Measurements from ENCODE around the gene CDK5. TPM values are rescaled to one million over a fixed set of nuclear protein-coding genes. Genes with fewer than 3 reads are reported as not detected.
A peak's percentile ranks its signal among the peaks of the same experiment; 100 is the strongest.

CDK5 gene
- total and polyA plus RNA-seq, 9 of the 15 experiments (the other 6 are each of a cell fraction or from before 2014, with no cell fraction given) = 3.2 to 38.0 (median 27.5) TPM

DNA sequence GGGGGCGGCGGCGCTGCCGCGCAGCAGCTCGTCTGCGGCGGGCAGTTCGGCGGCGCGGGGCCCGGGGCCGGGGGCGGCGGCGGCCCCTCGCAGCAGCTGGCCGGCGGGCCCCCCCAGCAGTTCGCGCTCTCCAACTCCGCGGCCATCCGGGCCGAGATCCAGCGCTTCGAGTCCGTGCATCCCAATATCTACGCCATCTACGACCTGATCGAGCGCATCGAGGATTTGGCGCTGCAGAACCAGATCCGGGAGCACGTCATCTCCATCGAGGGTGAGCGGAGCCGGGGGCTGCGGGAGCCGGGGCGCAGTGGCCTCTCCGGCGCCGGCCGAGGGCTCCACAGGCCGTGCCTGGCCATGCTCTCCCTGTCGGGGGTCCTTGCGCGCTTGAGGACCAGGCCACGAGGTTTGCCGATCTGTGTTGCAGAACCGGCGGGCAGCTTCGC, 29.1 kb upstream of the CDK5 start (continued):
- TF ChIP-seq, protein P1, sequence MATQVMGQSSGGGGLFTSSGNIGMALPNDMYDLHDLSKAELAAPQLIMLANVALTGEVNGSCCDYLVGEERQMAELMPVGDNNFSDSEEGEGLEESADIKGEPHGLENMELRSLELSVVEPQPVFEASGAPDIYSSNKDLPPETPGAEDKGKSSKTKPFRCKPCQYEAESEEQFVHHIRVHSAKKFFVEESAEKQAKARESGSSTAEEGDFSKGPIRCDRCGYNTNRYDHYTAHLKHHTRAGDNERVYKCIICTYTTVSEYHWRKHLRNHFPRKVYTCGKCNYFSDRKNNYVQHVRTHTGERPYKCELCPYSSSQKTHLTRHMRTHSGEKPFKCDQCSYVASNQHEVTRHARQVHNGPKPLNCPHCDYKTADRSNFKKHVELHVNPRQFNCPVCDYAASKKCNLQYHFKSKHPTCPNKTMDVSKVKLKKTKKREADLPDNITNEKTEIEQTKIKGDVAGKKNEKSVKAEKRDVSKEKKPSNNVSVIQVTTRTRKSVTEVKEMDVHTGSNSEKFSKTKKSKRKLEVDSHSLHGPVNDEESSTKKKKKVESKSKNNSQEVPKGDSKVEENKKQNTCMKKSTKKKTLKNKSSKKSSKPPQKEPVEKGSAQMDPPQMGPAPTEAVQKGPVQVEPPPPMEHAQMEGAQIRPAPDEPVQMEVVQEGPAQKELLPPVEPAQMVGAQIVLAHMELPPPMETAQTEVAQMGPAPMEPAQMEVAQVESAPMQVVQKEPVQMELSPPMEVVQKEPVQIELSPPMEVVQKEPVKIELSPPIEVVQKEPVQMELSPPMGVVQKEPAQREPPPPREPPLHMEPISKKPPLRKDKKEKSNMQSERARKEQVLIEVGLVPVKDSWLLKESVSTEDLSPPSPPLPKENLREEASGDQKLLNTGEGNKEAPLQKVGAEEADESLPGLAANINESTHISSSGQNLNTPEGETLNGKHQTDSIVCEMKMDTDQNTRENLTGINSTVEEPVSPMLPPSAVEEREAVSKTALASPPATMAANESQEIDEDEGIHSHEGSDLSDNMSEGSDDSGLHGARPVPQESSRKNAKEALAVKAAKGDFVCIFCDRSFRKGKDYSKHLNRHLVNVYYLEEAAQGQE (IDR thresholded peaks at IDR 0.05; ENCODE audit: borderline replicate concordance) = no peak
- TF ChIP-seq, protein P1 (CRISPR knock-in tag; IDR thresholded peaks at IDR 0.05; ENCODE audit: low read depth) = peak; percentile 4; the same call in 1 of the 2 replicates
- peak; percentile 72 for TF ChIP-seq FIP1L1 (IDR thresholded peaks at IDR 0.05; ENCODE audit: low read depth, low read length, poor library complexity, severe bottlenecking)
- TF ChIP-seq POLR3A (IDR thresholded peaks at IDR 0.05; ENCODE audit: borderline replicate concordance, extremely low read depth, insufficient read depth, insufficient read length) = no peak
- no peak for TF ChIP-seq ZKSCAN3 (CRISPR knock-in tag; IDR thresholded peaks at IDR 0.05)
- TF ChIP-seq PTBP1 (IDR thresholded peaks at IDR 0.05; ENCODE audit: low read depth, low read length) = 0 out of 2 replicates have a peak, but pooled peaks have one; percentile 11
- peak; percentile 14; the same call in 1 of the 2 replicates for TF ChIP-seq PHF8 (IDR thresholded peaks at IDR 0.05; ENCODE audit: borderline replicate concordance, low read length)
- TF ChIP-seq JUNB (CRISPR knock-in tag; conservative IDR thresholded peaks at IDR 0.05) = no peak
- TF ChIP-seq HLTF (IDR thresholded peaks at IDR 0.05) = 0 out of 2 replicates have a peak, but pooled peaks have one; percentile 28
- no peak for TF ChIP-seq TAF9B (IDR thresholded peaks at IDR 0.05; ENCODE audit: partially characterized antibody)
- TF ChIP-seq PHTF2 (CRISPR knock-in tag; IDR thresholded peaks at IDR 0.05) = no peak
- TF ChIP-seq, protein P2, sequence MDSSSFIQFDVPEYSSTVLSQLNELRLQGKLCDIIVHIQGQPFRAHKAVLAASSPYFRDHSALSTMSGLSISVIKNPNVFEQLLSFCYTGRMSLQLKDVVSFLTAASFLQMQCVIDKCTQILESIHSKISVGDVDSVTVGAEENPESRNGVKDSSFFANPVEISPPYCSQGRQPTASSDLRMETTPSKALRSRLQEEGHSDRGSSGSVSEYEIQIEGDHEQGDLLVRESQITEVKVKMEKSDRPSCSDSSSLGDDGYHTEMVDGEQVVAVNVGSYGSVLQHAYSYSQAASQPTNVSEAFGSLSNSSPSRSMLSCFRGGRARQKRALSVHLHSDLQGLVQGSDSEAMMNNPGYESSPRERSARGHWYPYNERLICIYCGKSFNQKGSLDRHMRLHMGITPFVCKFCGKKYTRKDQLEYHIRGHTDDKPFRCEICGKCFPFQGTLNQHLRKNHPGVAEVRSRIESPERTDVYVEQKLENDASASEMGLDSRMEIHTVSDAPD (CRISPR knock-in tag; IDR thresholded peaks at IDR 0.05) = no peak
- TF ChIP-seq ZNF224 (CRISPR knock-in tag; IDR thresholded peaks at IDR 0.05) = 0 out of 2 replicates have a peak, but pooled peaks have one; percentile 60
- TF ChIP-seq, protein P3, sequence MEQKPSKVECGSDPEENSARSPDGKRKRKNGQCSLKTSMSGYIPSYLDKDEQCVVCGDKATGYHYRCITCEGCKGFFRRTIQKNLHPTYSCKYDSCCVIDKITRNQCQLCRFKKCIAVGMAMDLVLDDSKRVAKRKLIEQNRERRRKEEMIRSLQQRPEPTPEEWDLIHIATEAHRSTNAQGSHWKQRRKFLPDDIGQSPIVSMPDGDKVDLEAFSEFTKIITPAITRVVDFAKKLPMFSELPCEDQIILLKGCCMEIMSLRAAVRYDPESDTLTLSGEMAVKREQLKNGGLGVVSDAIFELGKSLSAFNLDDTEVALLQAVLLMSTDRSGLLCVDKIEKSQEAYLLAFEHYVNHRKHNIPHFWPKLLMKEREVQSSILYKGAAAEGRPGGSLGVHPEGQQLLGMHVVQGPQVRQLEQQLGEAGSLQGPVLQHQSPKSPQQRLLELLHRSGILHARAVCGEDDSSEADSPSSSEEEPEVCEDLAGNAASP (IDR thresholded peaks at IDR 0.05) = no peak

All from K562 (cell line).